Left kidney (tissue), 2 donors: Measurements from ENCODE around the gene PPM1L. TPM values are rescaled to one million over a fixed set of nuclear protein-coding genes. Genes with fewer than 3 reads are reported as not detected.
A peak's percentile ranks its signal among the peaks of the same experiment; 100 is the strongest.
"Not testable (repeated sequence)": the region's sequence is repeated elsewhere in the genome, so short reads cannot be mapped to it uniquely, and the experiment has no call there.

Experiments
- DNase-seq: peaks from one replicate; pipeline ENCODE4 v3.0.0-alpha.2; 2013
- polyA plus RNA-seq: library from polyadenylated mRNA; unstranded; fragments of 120-200 nt; gene quantifications from one replicate; pipeline ENCODE4 v1.2.1, GENCODE V29; 2013; ENCODE audit not compliant: insufficient read length

The PPM1L gene
- polyA plus RNA-seq, 1 donor = 10.4 TPM

- no peak for DNase-seq
Measured at GRCh38 chr3:160987982-160988964, 232.2 kb downstream of the PPM1L start.

DNA sequence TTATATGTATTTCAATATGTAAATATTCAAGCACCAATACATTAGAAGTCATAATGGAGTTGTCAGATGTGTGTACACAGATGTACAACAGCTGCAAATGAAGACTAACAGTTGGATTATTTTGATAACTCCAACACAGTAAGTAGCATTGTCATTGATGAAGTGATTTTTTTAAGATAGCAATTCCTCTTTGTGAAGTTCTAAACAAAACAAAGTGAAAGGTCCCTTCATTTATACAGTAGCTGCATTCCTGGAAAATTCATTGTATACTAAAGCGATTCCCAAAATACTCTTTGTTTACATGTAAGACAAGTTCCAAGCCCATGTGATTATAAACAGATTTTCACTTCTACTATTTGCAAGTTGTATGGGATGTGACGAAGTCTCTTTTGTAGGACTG is 234.4 kb downstream of the PPM1L start:
- no peak for DNase-seq

- DNase-seq = no peak
Measured at GRCh38 chr3:160992712-160993111, 236.7 kb downstream of the PPM1L start.

- DNase-seq = no peak
Measured at GRCh38 chr3:160996811-160997210, 240.8 kb downstream of the PPM1L start.

DNA sequence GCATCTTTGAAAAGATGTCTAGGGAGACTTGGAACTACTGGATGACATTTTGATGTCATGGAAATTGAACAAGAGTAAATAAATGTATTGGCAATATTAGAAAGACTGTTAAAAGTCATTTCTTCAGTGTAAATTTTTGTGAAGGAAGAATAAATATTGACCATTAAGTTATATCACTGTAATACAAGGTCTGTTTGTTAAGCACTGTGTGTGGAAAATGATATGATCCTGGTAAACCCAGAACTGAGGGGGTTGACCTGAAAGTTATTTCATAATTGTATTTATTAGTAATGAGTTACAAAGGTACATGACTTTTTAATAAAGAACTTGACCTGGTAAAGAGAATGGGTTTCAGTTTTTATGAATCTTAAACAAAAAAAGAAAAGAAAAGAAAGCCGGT is 242.6 kb downstream of the PPM1L start:
- no peak for DNase-seq

- no peak for DNase-seq
Measured at GRCh38 chr3:160999274-160999673, 243.2 kb downstream of the PPM1L start.

- DNase-seq = no peak
Measured at GRCh38 chr3:161008086-161008485, 252.1 kb downstream of the PPM1L start.

DNA sequence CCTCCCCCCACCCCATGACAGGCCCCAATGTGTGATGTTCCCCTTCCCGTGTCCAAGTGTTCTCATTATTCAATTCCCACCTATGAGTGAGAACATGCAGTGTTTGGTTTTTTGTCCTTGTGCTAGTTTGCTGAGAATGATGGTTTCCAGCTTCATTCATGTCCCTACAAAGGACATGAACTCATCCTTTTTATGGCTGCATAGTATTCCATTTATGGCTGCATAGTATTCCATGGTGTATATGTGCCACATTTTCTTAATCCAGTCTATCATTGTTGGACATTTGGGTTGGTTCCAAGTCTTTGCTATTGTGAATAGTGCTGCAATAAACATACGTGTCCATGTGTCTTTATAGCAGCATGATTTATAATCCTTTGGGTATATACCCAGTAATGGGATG is 254.1 kb downstream of the PPM1L start:
- DNase-seq = not testable (repeated sequence)

GRCh38 chr3:161014843-161015749 is 259.1 kb downstream of the PPM1L start:
- DNase-seq = no peak

DNA sequence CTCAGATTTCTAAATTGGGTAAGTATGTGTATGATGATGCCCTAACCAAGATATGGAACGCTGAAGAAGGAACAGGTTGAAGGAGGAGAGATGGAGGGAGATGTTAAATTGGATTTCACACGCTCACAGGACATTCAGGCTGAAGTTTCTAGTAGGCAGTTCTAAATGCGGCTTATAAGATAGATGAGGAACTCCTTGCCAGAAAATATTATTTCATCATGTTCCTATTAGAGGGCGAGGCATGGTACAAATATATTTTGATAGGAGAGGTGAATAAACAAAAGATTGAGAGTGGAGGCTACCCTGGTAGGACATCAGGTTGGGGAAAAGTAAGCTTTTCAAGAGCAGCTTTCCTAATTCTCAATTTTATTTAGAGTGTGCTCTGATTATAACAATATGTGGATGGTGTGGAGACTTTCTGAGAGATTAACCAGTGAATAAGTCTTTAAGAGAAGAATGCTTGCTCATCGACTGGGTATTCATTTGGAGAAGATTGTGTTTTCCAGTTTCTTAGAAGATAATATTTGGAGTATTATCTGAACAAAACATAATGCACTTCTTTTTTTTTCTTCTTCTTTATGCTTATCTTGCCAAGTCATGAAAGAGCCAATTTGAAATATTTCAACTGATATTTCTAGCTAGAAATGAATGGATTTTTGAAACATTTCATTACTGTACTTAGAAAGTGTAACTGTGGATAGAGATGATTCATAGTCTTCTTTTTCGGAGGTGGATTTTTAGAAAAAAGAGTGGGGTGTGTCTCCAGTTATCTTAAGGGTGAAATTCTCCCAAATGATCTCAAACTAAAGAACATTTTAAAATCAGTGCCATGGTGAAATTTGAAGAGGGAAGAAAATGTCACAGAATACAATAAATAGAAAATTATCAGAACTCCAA is 260.6 kb downstream of the PPM1L start:
- DNase-seq = no peak

DNA sequence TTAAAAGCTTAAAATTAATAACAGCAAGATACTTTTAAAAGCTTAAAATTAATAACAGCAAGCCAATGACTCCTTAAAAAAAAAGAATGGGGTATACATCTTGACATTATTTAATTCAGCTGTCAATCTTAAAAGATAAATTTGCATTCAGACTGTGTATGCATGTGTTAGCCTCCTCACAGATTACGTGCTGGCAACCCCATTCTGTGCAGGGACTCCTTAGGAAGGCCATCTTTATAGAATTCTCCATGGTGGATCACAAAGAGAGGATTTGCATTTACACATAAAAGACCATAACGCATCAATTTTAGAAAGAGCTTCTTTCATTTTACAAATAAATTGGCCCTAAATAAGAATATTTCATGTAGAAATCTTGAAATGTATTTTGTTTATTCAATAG is 261.9 kb downstream of the PPM1L start:
- DNase-seq = no peak

DNA sequence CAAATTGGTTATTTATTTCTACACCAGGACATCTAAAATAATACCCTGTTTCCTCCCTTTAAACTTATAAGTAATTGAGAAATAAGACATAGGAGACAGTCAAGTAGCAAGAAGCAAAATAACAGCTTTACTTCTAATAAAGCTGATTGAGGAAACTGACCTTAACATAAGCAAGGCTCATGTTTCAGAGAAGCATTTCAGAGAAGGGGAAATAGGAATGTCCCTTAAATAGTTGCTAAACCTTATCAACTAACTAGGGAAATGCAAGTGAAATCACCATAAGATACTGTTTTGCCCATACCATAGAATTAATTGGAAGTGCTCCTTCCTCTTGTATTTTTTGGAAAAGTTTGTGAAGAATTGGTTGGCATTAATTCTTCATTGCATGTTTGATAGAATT is 264.2 kb downstream of the PPM1L start:
- DNase-seq = no peak

GRCh38 chr3:161025911-161026310 is 269.9 kb downstream of the PPM1L start:
- no peak for DNase-seq

GRCh38 chr3:161026612-161027510 is 270.8 kb downstream of the PPM1L start:
- no peak for DNase-seq

DNA sequence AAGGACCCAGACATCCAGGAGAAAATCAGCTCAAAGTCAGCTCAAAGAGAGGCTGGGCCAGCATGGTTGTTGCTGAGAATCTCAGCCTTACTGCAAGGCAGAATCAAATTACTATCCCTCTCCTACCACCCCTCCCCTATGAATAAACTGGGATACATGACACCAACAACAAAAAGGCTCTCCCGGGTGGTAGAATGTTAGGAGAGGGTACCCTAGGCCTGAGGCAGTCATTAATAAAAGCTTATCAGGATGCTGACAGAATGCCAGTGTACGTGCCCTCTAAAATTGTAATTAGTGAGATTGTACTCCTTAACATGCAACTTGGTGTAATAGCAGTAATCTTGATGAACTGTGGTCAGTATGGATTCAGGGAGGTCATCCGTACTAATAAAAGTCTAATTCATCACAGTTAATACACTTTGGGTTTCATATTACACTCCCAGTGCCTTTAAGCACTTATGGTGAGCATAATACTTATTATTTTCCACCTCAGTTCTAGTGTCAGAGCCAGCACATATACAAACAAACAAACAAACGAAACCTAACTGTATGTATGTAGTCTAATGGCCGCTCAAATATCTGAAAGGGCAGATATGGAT is 272.6 kb downstream of the PPM1L start:
- no peak for DNase-seq

DNA sequence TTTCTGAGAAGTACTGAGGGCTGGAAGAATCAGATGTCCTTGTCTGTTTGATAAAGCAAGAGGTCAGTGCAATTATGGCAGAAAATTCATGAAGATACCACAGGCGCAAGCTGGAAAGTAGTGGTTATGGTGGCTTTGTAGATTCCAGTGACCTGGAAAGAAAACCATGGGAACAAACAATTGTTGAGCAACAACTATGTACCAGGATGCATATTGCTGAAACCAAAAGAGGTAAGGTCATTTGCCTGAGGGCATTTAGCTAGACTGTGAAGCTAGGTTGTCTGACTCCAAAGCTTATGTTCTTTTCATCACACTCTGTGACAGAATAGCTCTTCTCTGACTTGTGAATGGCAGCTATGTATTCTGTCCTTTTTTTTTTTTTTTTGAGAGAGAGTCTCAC is 275.1 kb downstream of the PPM1L start:
- DNase-seq = no peak

- not testable (repeated sequence) for DNase-seq
Measured at GRCh38 chr3:161034913-161035550, 279.0 kb downstream of the PPM1L start.

GRCh38 chr3:161035711-161036110 is 279.7 kb downstream of the PPM1L start:
- DNase-seq = no peak

GRCh38 chr3:161038725-161039124 is 282.7 kb downstream of the PPM1L start:
- DNase-seq = no peak

- peak; percentile 55 for DNase-seq
Measured at GRCh38 chr3:161042023-161042501, 286.0 kb downstream of the PPM1L start.
